ENCODE measurements around the gene FAM13A. TPM values are rescaled to one million over a fixed set of nuclear protein-coding genes. Genes with fewer than 3 reads are reported as not detected.
"Not testable (repeated sequence)": the region's sequence is repeated elsewhere in the genome, so short reads cannot be mapped to it uniquely, and the experiment has no call there.

Gene FAM13A
- total RNA-seq, 2 experiments from 2014 or later: 1.4 to 1.6 TPM

- DNase-seq: peak; percentile 21
- Mint-ChIP-seq H3K4me1 (ENCODE audit: low read depth) (peaks cover 34% of the 10 kb centered on the region), H3K9me3 (no peaks in the 10 kb centered on the region), H3K4me3 (peak overlapping the region; percentile 16), H3K27me3 (ENCODE audit: low read depth) (no peaks in the 10 kb centered on the region), H3K27ac (peak overlapping the region; percentile 48), H3K36me3 (ENCODE audit: low read depth) (no peaks in the 10 kb centered on the region)
- CTCF ChIA-PET: interaction anchor here (1.3 kb wide), 1 partner anchor 83 kb away, joined by 3 read pairs; no protein-coding TSS in a partner anchor
- intact Hi-C loops (cut with micrococcal nuclease): loop anchor here (2.0 kb wide), 1 partner anchor 24 kb away; no protein-coding TSS in a partner anchor
Measured at GRCh38 chr4:88940506-88940905, 116.5 kb downstream of the FAM13A start.

GRCh38 chr4:88939697-88940096 is 117.3 kb downstream of the FAM13A start:
- Mint-ChIP-seq H3K4me1 (ENCODE audit: low read depth) (peaks cover 34% of the 10 kb centered on the region), H3K36me3 (ENCODE audit: low read depth) (no peaks in the 10 kb centered on the region), H3K27ac (no peak overlapping the region), H3K4me3 (no peak overlapping the region), H3K27me3 (ENCODE audit: low read depth) (no peaks in the 10 kb centered on the region), H3K9me3 (no peaks in the 10 kb centered on the region)
- no peak for DNase-seq
- CTCF ChIA-PET: interaction anchor here (1.3 kb wide), 1 partner anchor 84 kb away, joined by 3 read pairs; no protein-coding TSS in a partner anchor
- intact Hi-C loops (cut with micrococcal nuclease): loop anchor here (2.0 to 10.0 kb wide), 2 partner anchors 25 to 355 kb away; no protein-coding TSS in a partner anchor

GRCh38 chr4:88938138-88938537 is 118.8 kb downstream of the FAM13A start:
- no peaks in the 10 kb centered on the region for H3K36me3 Mint-ChIP-seq (ENCODE audit: low read depth)
- no peaks in the 10 kb centered on the region for H3K9me3 Mint-ChIP-seq
- peaks cover 40% of the 10 kb centered on the region for H3K4me1 Mint-ChIP-seq (ENCODE audit: low read depth)
- CTCF ChIA-PET: interaction anchor here (1.0 kb wide), 1 partner anchor 86 kb away, joined by 3 read pairs; no protein-coding TSS in a partner anchor
- no peak overlapping the region for H3K27ac Mint-ChIP-seq
- H3K4me3 Mint-ChIP-seq: no peak overlapping the region
- intact Hi-C loops (cut with micrococcal nuclease): loop anchor here (10.0 kb wide), 1 partner anchor 357 kb away; no protein-coding TSS in a partner anchor
- no peaks in the 10 kb centered on the region for H3K27me3 Mint-ChIP-seq (ENCODE audit: low read depth)
- no peak for DNase-seq

GRCh38 chr4:88937081-88937480 is 119.9 kb downstream of the FAM13A start:
- H3K27me3 Mint-ChIP-seq (ENCODE audit: low read depth): no peaks in the 10 kb centered on the region
- no peak for DNase-seq
- no peak overlapping the region for H3K27ac Mint-ChIP-seq
- H3K4me3 Mint-ChIP-seq: no peak overlapping the region
- H3K36me3 Mint-ChIP-seq (ENCODE audit: low read depth): no peaks in the 10 kb centered on the region
- CTCF ChIA-PET: no interaction called here
- intact Hi-C loops (cut with micrococcal nuclease): loop anchor here (10.0 kb wide), 1 partner anchor 358 kb away; no protein-coding TSS in a partner anchor
- peaks cover 40% of the 10 kb centered on the region for H3K4me1 Mint-ChIP-seq (ENCODE audit: low read depth)
- no peaks in the 10 kb centered on the region for H3K9me3 Mint-ChIP-seq

DNA sequence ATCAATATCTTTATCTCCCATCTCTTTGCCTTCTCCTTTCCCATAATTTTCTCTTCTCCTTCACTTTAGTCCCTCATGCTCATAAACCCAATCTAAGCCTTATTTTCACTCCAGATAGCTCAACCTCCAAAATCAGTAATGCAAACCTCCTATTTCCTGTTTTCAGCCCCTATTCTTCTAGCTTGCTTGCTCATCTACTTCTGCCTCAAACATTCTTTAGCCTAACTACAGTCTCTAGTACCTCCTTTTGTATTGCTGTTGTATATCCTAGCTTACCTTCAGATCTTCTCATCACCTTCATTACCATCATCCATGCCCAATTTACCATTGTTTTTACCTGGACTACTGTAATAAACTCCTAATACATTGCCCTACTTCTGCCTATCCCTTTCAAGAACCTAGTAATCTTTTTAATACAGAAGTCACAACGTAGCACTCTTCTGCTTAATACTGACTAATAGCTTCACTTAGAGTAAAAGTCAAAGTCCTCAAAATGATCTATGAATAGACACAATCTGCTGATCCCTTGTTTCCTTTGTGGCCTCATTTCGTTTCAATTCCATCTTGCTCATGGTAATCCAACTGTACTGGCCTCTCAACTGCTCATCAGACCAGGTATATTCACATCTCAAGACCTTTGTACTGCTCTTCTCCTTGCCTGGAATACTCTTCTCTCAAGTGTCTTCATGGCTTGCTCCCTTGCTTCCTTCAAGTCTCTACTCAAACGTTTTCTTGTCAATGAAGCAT is 123.4 kb downstream of the FAM13A start:
- intact Hi-C loops (cut with micrococcal nuclease): loop anchor here (10.0 kb wide), 1 partner anchor 361 kb away; no protein-coding TSS in a partner anchor
- Mint-ChIP-seq H3K27ac (no peak overlapping the region), H3K4me1 (ENCODE audit: low read depth) (peaks cover 29% of the 10 kb centered on the region), H3K27me3 (ENCODE audit: low read depth) (no peaks in the 10 kb centered on the region), H3K9me3 (peaks cover 4% of the 10 kb centered on the region), H3K36me3 (ENCODE audit: low read depth) (peaks cover 3% of the 10 kb centered on the region), H3K4me3 (no peak overlapping the region)
- no peak for DNase-seq
- CTCF ChIA-PET: no interaction called here

DNA sequence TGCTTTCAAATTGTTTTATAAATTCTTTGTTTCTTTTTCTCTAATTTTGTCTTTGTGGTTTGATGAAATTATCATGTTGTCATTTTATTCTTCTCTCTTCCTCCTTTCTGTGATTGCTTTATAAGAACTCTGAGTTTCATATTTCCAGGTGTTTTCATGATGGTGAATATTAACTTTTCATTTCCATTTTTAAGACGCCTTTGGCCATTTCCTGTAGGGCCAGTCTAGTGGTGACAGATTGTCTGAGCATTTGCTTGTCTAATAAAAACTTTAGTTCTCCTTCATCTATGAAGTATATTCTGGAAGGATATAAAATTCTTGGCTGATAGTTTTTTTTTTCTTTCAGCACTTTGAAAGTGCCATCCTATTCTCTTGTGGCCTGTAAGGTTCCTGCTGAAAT is 128.1 kb downstream of the FAM13A start:
- no peaks in the 10 kb centered on the region for H3K27me3 Mint-ChIP-seq (ENCODE audit: low read depth)
- DNase-seq: no peak
- no peak overlapping the region for H3K4me3 Mint-ChIP-seq
- intact Hi-C loops (cut with micrococcal nuclease): no loop called here
- H3K4me1 Mint-ChIP-seq (ENCODE audit: low read depth): peaks cover 44% of the 10 kb centered on the region
- H3K27ac Mint-ChIP-seq: no peak overlapping the region
- H3K9me3 Mint-ChIP-seq: peaks cover 4% of the 10 kb centered on the region
- CTCF ChIA-PET: no interaction called here
- H3K36me3 Mint-ChIP-seq (ENCODE audit: low read depth): peaks cover 3% of the 10 kb centered on the region

GRCh38 chr4:88927420-88927819 is 129.6 kb downstream of the FAM13A start:
- H3K27ac Mint-ChIP-seq: no peak overlapping the region
- H3K9me3 Mint-ChIP-seq: peaks cover 4% of the 10 kb centered on the region
- peaks cover 3% of the 10 kb centered on the region for H3K36me3 Mint-ChIP-seq (ENCODE audit: low read depth)
- no peaks in the 10 kb centered on the region for H3K27me3 Mint-ChIP-seq (ENCODE audit: low read depth)
- no peak overlapping the region for H3K4me3 Mint-ChIP-seq
- CTCF ChIA-PET: interaction anchor here (0.7 kb wide), 1 partner anchor 14 kb away, joined by 3 read pairs; no protein-coding TSS in a partner anchor
- peaks cover 35% of the 10 kb centered on the region for H3K4me1 Mint-ChIP-seq (ENCODE audit: low read depth)
- intact Hi-C loops (cut with micrococcal nuclease): loop anchor here (1.0 kb wide), 1 partner anchor 9 kb away; no protein-coding TSS in a partner anchor
- no peak for DNase-seq

- no peak for DNase-seq
- H3K27me3 Mint-ChIP-seq (ENCODE audit: low read depth): no peaks in the 10 kb centered on the region
- no peak overlapping the region for H3K27ac Mint-ChIP-seq
- H3K36me3 Mint-ChIP-seq (ENCODE audit: low read depth): peaks cover 1% of the 10 kb centered on the region
- intact Hi-C loops (cut with micrococcal nuclease): no loop called here
- no peak overlapping the region for H3K4me3 Mint-ChIP-seq
- no peaks in the 10 kb centered on the region for H3K4me1 Mint-ChIP-seq (ENCODE audit: low read depth)
- CTCF ChIA-PET: interaction anchor here (0.8 kb wide), 1 partner anchor 31 kb away, joined by 3 read pairs; no protein-coding TSS in a partner anchor
- peaks cover 3% of the 10 kb centered on the region for H3K9me3 Mint-ChIP-seq
Measured at GRCh38 chr4:88919056-88919455, 137.9 kb downstream of the FAM13A start.

- not testable (repeated sequence) for H3K27me3 Mint-ChIP-seq (ENCODE audit: low read depth); H3K9me3 Mint-ChIP-seq; H3K36me3 Mint-ChIP-seq (ENCODE audit: low read depth); H3K27ac Mint-ChIP-seq; H3K4me3 Mint-ChIP-seq; H3K4me1 Mint-ChIP-seq (ENCODE audit: low read depth); DNase-seq
- CTCF ChIA-PET: interaction anchor here (0.6 to 1.0 kb wide), 2 partner anchors 14 to 94 kb away, joined by 3 read pairs; no protein-coding TSS in a partner anchor
- intact Hi-C loops (cut with micrococcal nuclease): loop anchor here (5.0 kb wide), 1 partner anchor 374 kb away; no protein-coding TSS in a partner anchor
Measured at GRCh38 chr4:88913181-88913580, 143.8 kb downstream of the FAM13A start.

DNA sequence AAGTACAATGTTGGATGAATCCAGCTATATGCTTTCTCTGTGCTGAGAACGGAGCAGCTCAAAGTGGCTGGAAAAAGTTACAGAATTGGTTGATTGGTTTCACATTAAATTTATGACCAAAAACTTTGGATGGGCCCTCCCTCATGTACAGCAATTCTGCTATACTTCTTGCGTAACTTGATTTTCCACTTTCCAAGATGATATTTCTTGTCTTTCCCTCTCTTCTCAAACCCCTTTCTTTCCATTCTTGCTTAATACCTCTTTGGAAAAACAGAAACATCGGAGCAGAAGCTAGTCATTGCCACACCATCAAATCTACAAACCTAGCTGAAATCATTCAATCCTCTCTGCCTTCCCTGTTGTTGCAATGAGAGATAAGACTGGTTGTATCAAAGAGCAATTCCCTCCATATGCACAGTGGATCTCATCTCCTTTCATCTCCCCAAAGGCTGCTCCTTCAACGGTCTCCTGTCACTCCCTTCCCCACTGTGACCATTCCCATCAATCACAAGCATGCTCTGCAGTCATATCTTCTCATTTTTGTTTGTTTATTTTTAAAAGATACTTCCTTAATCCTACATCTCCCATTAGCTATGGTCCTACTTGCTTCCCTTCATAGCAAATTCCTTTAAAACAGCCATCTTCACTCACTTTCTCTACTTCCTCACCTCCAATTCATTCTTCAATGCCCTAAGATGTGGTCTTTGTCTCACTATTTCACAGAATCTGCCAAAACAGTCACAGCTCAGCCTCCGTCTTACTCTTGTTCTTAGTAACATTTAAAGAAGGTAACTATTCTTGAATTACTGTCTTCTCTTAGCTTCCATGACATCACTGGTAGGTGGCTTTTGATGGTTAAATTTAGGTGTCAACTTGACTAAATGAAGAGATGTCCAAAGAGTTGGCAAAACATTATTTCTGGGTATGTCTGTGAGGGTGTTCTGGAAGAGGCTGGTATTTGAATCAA is 145.5 kb downstream of the FAM13A start:
- H3K4me3 Mint-ChIP-seq: no peak overlapping the region
- CTCF ChIA-PET: interaction anchor here (0.7 kb wide), 1 partner anchor 111 kb away, joined by 3 read pairs; no protein-coding TSS in a partner anchor
- no peaks in the 10 kb centered on the region for H3K9me3 Mint-ChIP-seq
- H3K27me3 Mint-ChIP-seq (ENCODE audit: low read depth): no peaks in the 10 kb centered on the region
- H3K4me1 Mint-ChIP-seq (ENCODE audit: low read depth): no peaks in the 10 kb centered on the region
- peak; percentile 41 for DNase-seq
- intact Hi-C loops (cut with micrococcal nuclease): loop anchor here (1.0 to 5.0 kb wide), 2 partner anchors 53 to 376 kb away; no protein-coding TSS in a partner anchor
- no peaks in the 10 kb centered on the region for H3K36me3 Mint-ChIP-seq (ENCODE audit: low read depth)
- no peak overlapping the region for H3K27ac Mint-ChIP-seq

- H3K27ac Mint-ChIP-seq: no peak overlapping the region
- no peaks in the 10 kb centered on the region for H3K27me3 Mint-ChIP-seq (ENCODE audit: low read depth)
- H3K9me3 Mint-ChIP-seq: no peaks in the 10 kb centered on the region
- intact Hi-C loops (cut with micrococcal nuclease): loop anchor here (5.0 kb wide), 1 partner anchor 377 kb away; no protein-coding TSS in a partner anchor
- no peak for DNase-seq
- no peak overlapping the region for H3K4me3 Mint-ChIP-seq
- no peaks in the 10 kb centered on the region for H3K4me1 Mint-ChIP-seq (ENCODE audit: low read depth)
- CTCF ChIA-PET: no interaction called here
- H3K36me3 Mint-ChIP-seq (ENCODE audit: low read depth): no peaks in the 10 kb centered on the region
Measured at GRCh38 chr4:88910101-88910500, 146.9 kb downstream of the FAM13A start.

GRCh38 chr4:88908521-88908920 is 148.5 kb downstream of the FAM13A start:
- Mint-ChIP-seq H3K27me3 (ENCODE audit: low read depth) (no peaks in the 10 kb centered on the region), H3K27ac (no peak overlapping the region), H3K9me3 (no peaks in the 10 kb centered on the region), H3K4me3 (no peak overlapping the region), H3K4me1 (ENCODE audit: low read depth) (no peaks in the 10 kb centered on the region), H3K36me3 (ENCODE audit: low read depth) (no peaks in the 10 kb centered on the region)
- intact Hi-C loops (cut with micrococcal nuclease): no loop called here
- CTCF ChIA-PET: no interaction called here
- DNase-seq: no peak
